Fibroblast of villous mesenchyme (primary cell): ENCODE measurements around the gene MLXIP. TPM values are rescaled to one million over a fixed set of nuclear protein-coding genes. Genes with fewer than 3 reads are reported as not detected.

ENCODE experiments used
- DNase-seq: peaks from one replicate; pipeline ENCODE4 v3.0.0-alpha.2; 2010; ENCODE audit warnings: low read depth
- H3K4me3 ChIP-seq: 2 replicates; pipeline ENCODE4 v1.5.1; 2011; ENCODE audit warnings: low read depth, mild to moderate bottlenecking, low read length
- CTCF ChIP-seq: IDR thresholded peaks from 2 replicates; pipeline ENCODE4 v1.5.1; 2012; ENCODE audit warnings: low read depth, mild to moderate bottlenecking, low read length; ENCODE audit not compliant: insufficient read depth
- total RNA-seq: library from RNA; depleted of rRNA; stranded (reverse); fragments of >200 nt; gene quantifications from 2 replicates; pipeline ENCODE4 v1.2.3, GENCODE V29; 2012

The MLXIP gene
- total RNA-seq, 1 donor, result 16.4 TPM

- no peak for TF ChIP-seq CTCF
- H3K4me3 ChIP-seq, result peak overlapping the region; percentile 87
- DNase-seq, result peak; percentile 41
Measured at GRCh38 chr12:122079532-122080081, 1.1 kb downstream of the MLXIP start.

- DNase-seq, result peak; percentile 92
- no peak for TF ChIP-seq CTCF
- peak overlapping the region; percentile 87 for H3K4me3 ChIP-seq
Measured at GRCh38 chr12:122080149-122081082, 1.9 kb downstream of the MLXIP start.

GRCh38 chr12:122081083-122081696, 2.6 kb downstream of the MLXIP start:
- TF ChIP-seq CTCF, result no peak
- DNase-seq, result no peak

GRCh38 chr12:122081697-122082221, 3.2 kb downstream of the MLXIP start:
- DNase-seq, result peak; percentile 96
- TF ChIP-seq CTCF, result no peak
- peak overlapping the region; percentile 87 for H3K4me3 ChIP-seq

More at GRCh38 chr12:122081083-122081696, 2.6 kb downstream of the MLXIP start:
- peak overlapping the region; percentile 87 for H3K4me3 ChIP-seq

GRCh38 chr12:122082621-122083356, 4.2 kb downstream of the MLXIP start:
- H3K4me3 ChIP-seq, result peak overlapping the region; percentile 46
- no peak for TF ChIP-seq CTCF
- DNase-seq, result peak; percentile 76

- no peak overlapping the region for H3K4me3 ChIP-seq
- no peak for DNase-seq
- TF ChIP-seq CTCF, result no peak
Measured at GRCh38 chr12:122084857-122085405, 6.4 kb downstream of the MLXIP start.
